ENCODE results near the gene IRS4.

GRCh38 chrX:108736509-108737479 is at the start of gene IRS4:
- TF ChIP-seq, protein P1, sequence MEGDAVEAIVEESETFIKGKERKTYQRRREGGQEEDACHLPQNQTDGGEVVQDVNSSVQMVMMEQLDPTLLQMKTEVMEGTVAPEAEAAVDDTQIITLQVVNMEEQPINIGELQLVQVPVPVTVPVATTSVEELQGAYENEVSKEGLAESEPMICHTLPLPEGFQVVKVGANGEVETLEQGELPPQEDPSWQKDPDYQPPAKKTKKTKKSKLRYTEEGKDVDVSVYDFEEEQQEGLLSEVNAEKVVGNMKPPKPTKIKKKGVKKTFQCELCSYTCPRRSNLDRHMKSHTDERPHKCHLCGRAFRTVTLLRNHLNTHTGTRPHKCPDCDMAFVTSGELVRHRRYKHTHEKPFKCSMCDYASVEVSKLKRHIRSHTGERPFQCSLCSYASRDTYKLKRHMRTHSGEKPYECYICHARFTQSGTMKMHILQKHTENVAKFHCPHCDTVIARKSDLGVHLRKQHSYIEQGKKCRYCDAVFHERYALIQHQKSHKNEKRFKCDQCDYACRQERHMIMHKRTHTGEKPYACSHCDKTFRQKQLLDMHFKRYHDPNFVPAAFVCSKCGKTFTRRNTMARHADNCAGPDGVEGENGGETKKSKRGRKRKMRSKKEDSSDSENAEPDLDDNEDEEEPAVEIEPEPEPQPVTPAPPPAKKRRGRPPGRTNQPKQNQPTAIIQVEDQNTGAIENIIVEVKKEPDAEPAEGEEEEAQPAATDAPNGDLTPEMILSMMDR (IDR thresholded peaks at IDR 0.05; ENCODE audit: control extremely low read depth in 1 of 3, insufficient read depth in 1 of 3, low read depth in 1 of 3, low read length in 3 of 3) = peak; percentile 37 to 47 (median 37); a peak in 3 of 4 replicates
- TF ChIP-seq, protein P2, sequence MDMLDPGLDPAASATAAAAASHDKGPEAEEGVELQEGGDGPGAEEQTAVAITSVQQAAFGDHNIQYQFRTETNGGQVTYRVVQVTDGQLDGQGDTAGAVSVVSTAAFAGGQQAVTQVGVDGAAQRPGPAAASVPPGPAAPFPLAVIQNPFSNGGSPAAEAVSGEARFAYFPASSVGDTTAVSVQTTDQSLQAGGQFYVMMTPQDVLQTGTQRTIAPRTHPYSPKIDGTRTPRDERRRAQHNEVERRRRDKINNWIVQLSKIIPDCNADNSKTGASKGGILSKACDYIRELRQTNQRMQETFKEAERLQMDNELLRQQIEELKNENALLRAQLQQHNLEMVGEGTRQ (IDR thresholded peaks at IDR 0.05; ENCODE audit: low read length) = peak; percentile 25; the same call in 1 of the 2 replicates
- TF ChIP-seq SP4 (IDR thresholded peaks at IDR 0.05; ENCODE audit: low read length) (no peak), POLR2A (IDR thresholded peaks at IDR 0.05; ENCODE audit: control extremely low read depth in 1 of 2, low read depth in 2 of 2, low read length in 2 of 2) (peak in 1 of 2 experiments; percentile 48; a peak in 1 of 3 replicates), ZNF274 (IDR thresholded peaks at IDR 0.05; ENCODE audit: borderline replicate concordance, extremely low read depth, low read length) (no peak), EGR1 (IDR thresholded peaks at IDR 0.05; ENCODE audit: borderline replicate concordance, low read depth, low read length) (no peak), GTF2F1 (IDR thresholded peaks at IDR 0.05; ENCODE audit: borderline replicate concordance, low read depth, low read length) (no peak), PHF8 (conservative IDR thresholded peaks at IDR 0.05; ENCODE audit: low read depth, low read length) (no peak), EP300 (IDR thresholded peaks at IDR 0.05; ENCODE audit: borderline replicate concordance in 1 of 2, low read depth in 2 of 2, low read length in 2 of 2) (peak in 1 of 2 experiments; percentile 2; a peak in 1 of 3 replicates), EZH2 (IDR thresholded peaks at IDR 0.05; ENCODE audit: low read depth, low read length, severe bottlenecking) (no peak)
- TF ChIP-seq, protein P3, sequence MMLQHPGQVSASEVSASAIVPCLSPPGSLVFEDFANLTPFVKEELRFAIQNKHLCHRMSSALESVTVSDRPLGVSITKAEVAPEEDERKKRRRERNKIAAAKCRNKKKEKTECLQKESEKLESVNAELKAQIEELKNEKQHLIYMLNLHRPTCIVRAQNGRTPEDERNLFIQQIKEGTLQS (IDR thresholded peaks at IDR 0.05; ENCODE audit: insufficient read depth, low read depth, low read length) = no peak

Measured in H1 (cell line).